GM10266 (cell line): Measurements from ENCODE around the gene CYB561D2.
"Not testable (repeated sequence)": the region's sequence is repeated elsewhere in the genome, so short reads cannot be mapped to it uniquely, and the experiment has no call there.

Experiments used
- DNase-seq: peaks from one replicate; pipeline ENCODE4 v3.0.0; 2012; ENCODE audit errors: extremely low spot score
- CTCF ChIP-seq: IDR thresholded peaks from 2 replicates; pipeline ENCODE4 v1.5.1; 2012; ENCODE audit warnings: mild to moderate bottlenecking, low read depth; ENCODE audit not compliant: control insufficient read depth, insufficient read depth; ENCODE audit errors: missing control alignments

The CYB561D2 gene

GRCh38 chr3:50350527-50351322 lies at the start of gene CYB561D2, which contains the start of gene NPRL2:
Gene CYB561D2, plus strand, starts transcription at chr3:50350862. Its CDS starts 572 bp downstream, at chr3:50351434.
Gene NPRL2, minus strand, starts transcription at chr3:50350775. Its CDS starts 123 bp downstream, at chr3:50350652.
- DNase-seq: peak; percentile 94
- no peak for TF ChIP-seq CTCF

- DNase-seq: no peak
- TF ChIP-seq CTCF: no peak
Measured at GRCh38 chr3:50302095-50303012, 48.3 kb upstream of the CYB561D2 start.

- no peak for DNase-seq
- TF ChIP-seq CTCF: no peak
Measured at GRCh38 chr3:50303013-50303815, 47.4 kb upstream of the CYB561D2 start, which contains the start of gene HYAL1. Gene HYAL1, minus strand, starts transcription at chr3:50303574. Its CDS starts 618 bp downstream, at chr3:50302956.

GRCh38 chr3:50304601-50305000 lies 46.1 kb upstream of the CYB561D2 start:
- no peak for TF ChIP-seq CTCF
- DNase-seq: no peak

GRCh38 chr3:50312041-50312440 lies 38.6 kb upstream of the CYB561D2 start:
- not testable (repeated sequence) for DNase-seq

GRCh38 chr3:50314342-50314741 lies 36.3 kb upstream of the CYB561D2 start:
- no peak for DNase-seq
- no peak for TF ChIP-seq CTCF

- no peak for DNase-seq
- no peak for TF ChIP-seq CTCF
Measured at GRCh38 chr3:50314816-50315215, 35.8 kb upstream of the CYB561D2 start.
